K562 (cell line): ENCODE data around the gene LYPD6B. TPM values are rescaled to one million over a fixed set of nuclear protein-coding genes. Genes with fewer than 3 reads are reported as not detected.

Experiments
- ATAC-seq: fragments of 200-7000 bp; cut with Tn5 transposase; 3 replicates; pipeline ENCODE4 v1.9.1; 2020; ENCODE audit warnings: moderate library complexity
- BruUV-seq: library from RNA; stranded (reverse); fragments of 400-500 nt; replicated peaks from 2 replicates; lab custom pipeline; 2021; lab: Mats Ljungman, UMichigan
- CTCF ChIA-PET: fragments of 300-600 bp; formaldehyde crosslinking; extraction: SDS; loops from one replicate; lab custom pipeline; 2021; ENCODE audit warnings: low intra/inter-chr PET ratio; lab: Yijun Ruan, JAX
- POLR2A ChIA-PET: fragments of 300-600, 350-650 bp; sonication (Branson Sonifier 250); formaldehyde crosslinking; extraction: SDS; loops from one replicate; lab custom pipeline; 2021; ENCODE audit warnings: antibody characterized with exemption, inconsistent platforms; lab: Yijun Ruan, JAX
- DNase-seq, 4 experiments: peaks; one replicate each; pipeline versions ENCODE4 v3.0.0 to v3.0.0-alpha.2; 2011 to 2018; ENCODE audit warnings: low spot score in 3 of 4, mixed read lengths in 3 of 4; ENCODE audit errors: extremely low read depth in 1 of 4
- FAIRE-seq: peaks from 2 replicates; lab custom pipeline; 2011; peaks lifted over from hg19 to GRCh38; lab: Jason Lieb, UNC
- H2AFZ ChIP-seq: 2 replicates; pipeline ENCODE4 v1.6.0; 2011; ENCODE audit warnings: low read depth, low read length, control low read depth, inconsistent platforms
- H3K27ac ChIP-seq: fragments of 200-600 bp; 3 replicates; pipeline ENCODE4 v1.8.0; 2011; ENCODE audit warnings: low read depth, mild to moderate bottlenecking, control low read depth, inconsistent platforms, low read length, moderate library complexity, mixed read lengths; ENCODE audit errors: extremely low read depth
- H3K27me3 ChIP-seq, 2 experiments: fragments of 300-600 bp in 1 of 2; 2 replicates in 1 of 2; 3 replicates in 1 of 2; pipeline versions ENCODE4 v1.6.0 to v1.8.0; 2011; ENCODE audit warnings: inconsistent platforms in 2 of 2, low read length in 2 of 2, mild to moderate bottlenecking in 1 of 2, mixed read lengths in 1 of 2, moderate library complexity in 1 of 2; ENCODE audit not compliant: control insufficient read depth in 2 of 2, insufficient read depth in 2 of 2
- H3K36me3 ChIP-seq: fragments of 300-600 bp; 3 replicates; pipeline ENCODE4 v1.8.0; 2011; ENCODE audit warnings: mild to moderate bottlenecking, low read length, inconsistent platforms; ENCODE audit not compliant: control insufficient read depth, insufficient read depth
- H3K4me1 ChIP-seq, 2 experiments: fragments of 200-600 bp in 1 of 2; replicated peaks in 1 of 2; 2 replicates in 1 of 2; 3 replicates in 1 of 2; pipeline versions ENCODE4 v1.5.1 to v1.8.0; 2011; ENCODE audit warnings: inconsistent platforms in 2 of 2, low read length in 2 of 2, mild to moderate bottlenecking in 1 of 2, mixed read lengths in 1 of 2, moderate library complexity in 1 of 2; ENCODE audit not compliant: control insufficient read depth in 2 of 2, insufficient read depth in 2 of 2
- H3K4me2 ChIP-seq: 2 replicates; pipeline ENCODE4 v1.6.1; 2011; ENCODE audit warnings: low read length, control low read depth, inconsistent platforms, mixed read lengths; ENCODE audit not compliant: insufficient read depth
- H3K4me3 ChIP-seq: fragments of 200-600 bp; sonication (generic), shearing (Covaris generic); 2 replicates; pipeline ENCODE4 v1.5.1; 2016; ENCODE audit warnings: control low read depth, inconsistent platforms
- H3K79me2 ChIP-seq: fragments of 200-600 bp; 3 replicates; pipeline ENCODE4 v1.8.0; 2011; ENCODE audit warnings: low read length, inconsistent platforms; ENCODE audit not compliant: control insufficient read depth, insufficient read depth
- H3K9ac ChIP-seq, 2 experiments: 2 replicates each; pipeline versions ENCODE4 v1.6.0 to v1.6.1; 2011; ENCODE audit warnings: low read depth in 2 of 2, low read length in 2 of 2, control low read depth in 1 of 2, inconsistent platforms in 1 of 2, mild to moderate bottlenecking in 1 of 2, mixed read lengths in 1 of 2; ENCODE audit not compliant: insufficient read depth in 1 of 2
- H3K9me1 ChIP-seq: one replicate; pipeline ENCODE4 v1.6.0; 2011; ENCODE audit warnings: inconsistent platforms, mild to moderate bottlenecking, low read length, moderate library complexity; ENCODE audit not compliant: control insufficient read depth, insufficient read depth
- H3K9me3 ChIP-seq: replicated peaks from 2 replicates; pipeline ENCODE4 v1.5.1; 2011; ENCODE audit warnings: low read depth, low read length, inconsistent platforms; ENCODE audit not compliant: control insufficient read depth, insufficient read depth
- H4K20me1 ChIP-seq: replicated peaks from 2 replicates; pipeline ENCODE4 v1.6.1; 2011; ENCODE audit warnings: low read length, inconsistent platforms, mixed read lengths; ENCODE audit not compliant: control insufficient read depth, insufficient read depth
- ADNP ChIP-seq: fragments of 200-800 bp; sonication (Bioruptor generic); IDR thresholded peaks from 2 replicates; pipeline ENCODE4 v1.6.1; 2016; ENCODE audit warnings: missing genetic modification characterization, missing compliant biosample characterization
- ARID1B ChIP-seq: fragments of 450-650 bp; IDR thresholded peaks from 2 replicates; pipeline ENCODE4 v1.6.1; 2016; ENCODE audit warnings: antibody characterized with exemption, mild to moderate bottlenecking, inconsistent platforms
- CBFA2T2 ChIP-seq: fragments of 450-650 bp; conservative IDR thresholded peaks from 2 replicates; pipeline ENCODE4 v1.6.1; 2017; ENCODE audit warnings: mild to moderate bottlenecking
- CBFA2T3 ChIP-seq: fragments of 450-650 bp; IDR thresholded peaks from 2 replicates; pipeline ENCODE4 v1.6.1; 2017
- KLF16 ChIP-seq: IDR thresholded peaks from 2 replicates; pipeline ENCODE4 v1.6.1; 2016; ENCODE audit warnings: antibody characterized with exemption
- NCOR1 ChIP-seq: fragments of 450-650 bp; IDR thresholded peaks from 2 replicates; pipeline ENCODE4 v1.6.1; 2016; ENCODE audit warnings: mild to moderate bottlenecking, moderate library complexity
- TAL1 ChIP-seq: fragments of 450-650 bp; IDR thresholded peaks from 2 replicates; pipeline ENCODE4 v1.6.1; 2016; ENCODE audit warnings: mild to moderate bottlenecking
- TEAD4 ChIP-seq, 2 experiments: sonication (generic) in 1 of 2; formaldehyde crosslinking in 1 of 2; IDR thresholded peaks; 2 replicates each; pipeline versions ENCODE4 v1.6.1 to v1.8.0; 2012 to 2022; ENCODE audit warnings: borderline replicate concordance in 1 of 2, inconsistent platforms in 1 of 2, low read length in 1 of 2, mild to moderate bottlenecking in 1 of 2, missing genetic modification reagents in 1 of 2
- YY1 ChIP-seq, 3 experiments: IDR thresholded peaks; 2 replicates each; pipeline ENCODE4 v1.6.1; 2011; ENCODE audit warnings: low read length in 2 of 3, mild to moderate bottlenecking in 2 of 3, moderate library complexity in 2 of 3, borderline replicate concordance in 1 of 3, control low read depth in 1 of 3, low read depth in 1 of 3; ENCODE audit not compliant: insufficient read depth in 3 of 3, insufficient replicate concordance in 2 of 3, control insufficient read depth in 1 of 3, insufficient read length in 1 of 3; ENCODE audit errors: extremely low read depth in 1 of 3
- ZNF140 ChIP-seq: fragments of 250-450 bp; sonication (Bioruptor Pico); IDR thresholded peaks from 2 replicates; pipeline ENCODE4 v1.8.0; 2021; ENCODE audit warnings: moderate library complexity, mild to moderate bottlenecking, inconsistent platforms
- ZNF436 ChIP-seq: fragments of 250-450, 450-650 bp; sonication (Bioruptor Pico); formaldehyde crosslinking; IDR thresholded peaks from 2 replicates; pipeline ENCODE4 v1.7.0; 2020; ENCODE audit warnings: mild to moderate bottlenecking
- WGBS: fragments of 100-300 bp; shearing (Covaris generic); methylation state at CpG from one replicate; pipeline ENCODE4 v1.1.6; 2016; ENCODE audit warnings: low coverage, mixed read lengths; ENCODE audit not compliant: insufficient coverage; ENCODE audit errors: missing lambda C conversion rate; 5-methylcytosine and 5-hydroxymethylcytosine counted together
- in situ Hi-C: fragments of 300-500 bp; cut with MboI; formaldehyde crosslinking; loops from 4 replicates; pipeline ENCODE4 v1.15.0; 2018; ENCODE audit warnings: inconsistent platforms, mixed read lengths
- intact Hi-C: fragments of 100-400 bp; cut with micrococcal nuclease; formaldehyde crosslinking; loops from 2 replicates; pipeline ENCODE4 v1.14.2; 2022
- polyA plus RNA-seq, 8 experiments: library from polyadenylated mRNA; depleted of rRNA in 4 of 8; stranded (reverse) in 5 of 8; unstranded in 3 of 8; fragments of >200 nt; fragmentation: Nextera tagmentation in 2 of 8; fragmentation: Illumina TruSeq in 1 of 8; extraction: Ambion mirVana in 2 of 8; extraction: Trizol in 1 of 8; gene quantifications; 2 replicates each; pipeline versions ENCODE4 v1.2.1 to v1.2.3, GENCODE V29; 2011 to 2014; ENCODE audit warnings: inconsistent platforms in 1 of 8, missing spikeins in 1 of 8
- total RNA-seq, 7 experiments: library from RNA; depleted of rRNA in 6 of 7; stranded (reverse); fragments of >200 nt in 6 of 7; fragmentation: Illumina TruSeq in 2 of 7; extraction: Trizol in 2 of 7; gene quantifications; 2 replicates each; pipeline versions ENCODE4 v1.2.1 to v1.2.3, GENCODE V29; 2011 to 2021; ENCODE audit warnings: low replicate concordance in 1 of 7
- TF ChIP-seq, protein P1 (sequence below), 2 experiments: fragments of 450-650 bp in 1 of 2; sonication (generic) in 1 of 2; formaldehyde crosslinking in 1 of 2; IDR thresholded peaks in 1 of 2; conservative IDR thresholded peaks in 1 of 2; 2 replicates each; pipeline versions ENCODE4 v1.6.1 to v1.8.1; 2016 to 2023; ENCODE audit warnings: mild to moderate bottlenecking in 2 of 2, moderate library complexity in 2 of 2, inconsistent platforms in 1 of 2, missing genetic modification reagents in 1 of 2

The LYPD6B gene
- total and polyA plus RNA-seq, 9 of the 15 experiments (the other 6 are each of a cell fraction or from before 2014, with no cell fraction given), result not detected

DNA sequence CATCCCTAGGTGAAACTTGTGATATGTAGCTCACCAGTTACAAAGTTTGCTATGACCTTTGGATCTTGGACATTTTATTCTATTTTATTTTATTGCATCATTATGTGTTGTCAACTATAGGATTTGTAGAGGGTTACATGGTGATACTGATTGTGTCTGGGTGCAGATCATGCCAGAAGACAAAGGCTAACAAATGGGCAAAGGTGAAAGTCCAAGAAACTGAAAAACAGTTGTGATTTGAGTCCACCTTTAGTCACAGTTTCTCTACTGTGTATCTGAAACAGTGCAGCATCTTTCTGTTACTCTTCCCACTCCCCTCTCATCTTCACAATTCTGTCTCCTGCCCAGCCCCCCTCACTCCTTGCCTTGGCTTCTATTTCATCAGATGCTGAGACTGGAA is 180.0 kb downstream of the LYPD6B start:
- Histone ChIP-seq H4K20me1 (no peaks in the 10 kb centered on the region), H3K4me3 (no peak overlapping the region), H3K9me1 (no peaks in the 10 kb centered on the region), H3K9ac (no peak overlapping the region), H3K27me3 (no peaks in the 10 kb centered on the region), H3K79me2 (no peaks in the 10 kb centered on the region), H3K9me3 (no peaks in the 10 kb centered on the region), H2AFZ (no peak overlapping the region), H3K4me2 (no peak overlapping the region), H3K36me3 (no peaks in the 10 kb centered on the region), H3K27ac (no peak overlapping the region), H3K4me1 (no peaks in the 10 kb centered on the region)
- POLR2A ChIA-PET, result interaction anchor here (0.6 to 1.2 kb wide), 3 partner anchors 10 to 22 kb away, joined by 3 to 4 read pairs (median 3); no protein-coding TSS in a partner anchor
- no TSS peak for BruUV-seq
- TF ChIP-seq ZNF140 (CRISPR knock-in tag), result no peak
- TF ChIP-seq, protein P1, sequence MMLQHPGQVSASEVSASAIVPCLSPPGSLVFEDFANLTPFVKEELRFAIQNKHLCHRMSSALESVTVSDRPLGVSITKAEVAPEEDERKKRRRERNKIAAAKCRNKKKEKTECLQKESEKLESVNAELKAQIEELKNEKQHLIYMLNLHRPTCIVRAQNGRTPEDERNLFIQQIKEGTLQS (IDR thresholded peaks at IDR 0.05), result peak; percentile 28; the same call in 1 of the 2 replicates
- TF ChIP-seq, protein P1 (CRISPR knock-in tag; conservative IDR thresholded peaks at IDR 0.05), result no peak
- ATAC-seq (no peak), FAIRE-seq (no peak), DNase-seq (no peak)
- in situ Hi-C loops, result no loop called here
- CTCF ChIA-PET, result no interaction called here
- intact Hi-C loops, result no loop called here

- no TSS peak for BruUV-seq
- no peaks in the 10 kb centered on the region for H4K20me1 ChIP-seq
- 0% methylated on average over 3 of the region's 3 CpGs for WGBS
- H3K9me3 ChIP-seq, result no peaks in the 10 kb centered on the region
- CTCF ChIA-PET, result no interaction called here
- no peaks in the 10 kb centered on the region for H3K4me1 ChIP-seq
- TF ChIP-seq ARID1B (peak; percentile 38; the same call in 1 of the 2 replicates), KLF16 (0 out of 2 replicates have a peak, but pooled peaks have one; percentile 17), YY1 (IDR thresholded peaks at IDR 0.05; ENCODE audit: borderline replicate concordance in 1 of 3, control insufficient read depth in 1 of 3, extremely low read depth in 1 of 3, insufficient read depth in 3 of 3, insufficient read length in 1 of 3, insufficient replicate concordance in 2 of 3, low read depth in 1 of 3, low read length in 2 of 3) (peak in 1 of 3 experiments; percentile 12), CBFA2T3 (peak; percentile 80), CBFA2T2 (peak; percentile 58), TEAD4 (IDR thresholded peaks at IDR 0.05; ENCODE audit: low read length) (peak; percentile 61), TEAD4 (CRISPR knock-in tag; IDR thresholded peaks at IDR 0.05; ENCODE audit: borderline replicate concordance) (no peak), TAL1 (peak; percentile 71), NCOR1 (peak; percentile 44; the same call in 1 of the 2 replicates), ZNF436 (CRISPR knock-in tag) (no peak), ADNP (no peak)
- TF ChIP-seq, protein P1 (IDR thresholded peaks at IDR 0.05), result no peak
- TF ChIP-seq, protein P1 (CRISPR knock-in tag; conservative IDR thresholded peaks at IDR 0.05), result no peak
- TF ChIP-seq, all 486 proteins: peak for 8
- H2AFZ ChIP-seq, result no peak overlapping the region
- H3K79me2 ChIP-seq, result no peaks in the 10 kb centered on the region
- ATAC-seq, result no peak; the same call in 2 of the 3 replicates
- POLR2A ChIA-PET, result interaction anchor here (1.2 kb wide), 1 partner anchor 19 kb away, joined by 3 read pairs; no protein-coding TSS in a partner anchor
- no peak overlapping the region for H3K4me2 ChIP-seq
- no peak for FAIRE-seq
- no peak overlapping the region for H3K27ac ChIP-seq
- intact Hi-C loops (no loop called here), in situ Hi-C loops (no loop called here)
- H3K9me1 ChIP-seq, result no peaks in the 10 kb centered on the region
- H3K9ac ChIP-seq, result no peak overlapping the region
- H3K27me3 ChIP-seq, result no peaks in the 10 kb centered on the region
- H3K4me3 ChIP-seq, result no peak overlapping the region
- peak in 1 of 4 experiments; percentile 23 for DNase-seq
- H3K36me3 ChIP-seq, result no peaks in the 10 kb centered on the region
These were observed 181.4 kb downstream of the LYPD6B start for GRCh38 chr2:149219856-149220255.
